GM10847 (cell line): ENCODE measurements around the gene FOXP1.

Experiments
- POLR2A ChIP-seq: IDR thresholded peaks from 2 replicates; pipeline ENCODE4 v1.6.1; 2011; ENCODE audit not compliant: insufficient read length; ENCODE audit errors: extremely low read depth

The FOXP1 gene

DNA sequence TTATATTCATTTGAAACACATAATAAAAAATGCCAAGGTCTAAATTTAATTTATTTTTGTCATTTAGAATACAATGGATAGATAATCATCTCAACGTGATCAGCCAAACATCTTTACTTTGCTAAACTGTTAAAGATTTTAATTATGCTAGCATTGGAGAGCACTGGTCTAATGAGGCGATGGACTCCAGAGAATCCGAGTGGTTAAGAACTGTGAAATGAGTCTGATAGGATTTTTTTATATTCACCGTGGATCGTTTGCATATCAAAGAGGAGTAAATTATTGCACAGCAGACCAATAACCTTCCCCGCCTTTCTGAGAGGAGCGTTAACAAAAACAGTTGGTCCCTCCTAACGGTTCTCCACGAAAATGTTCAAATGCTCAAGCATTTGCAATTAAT lies 540.8 kb downstream of the FOXP1 start:
- TF ChIP-seq POLR2A: no peak

DNA sequence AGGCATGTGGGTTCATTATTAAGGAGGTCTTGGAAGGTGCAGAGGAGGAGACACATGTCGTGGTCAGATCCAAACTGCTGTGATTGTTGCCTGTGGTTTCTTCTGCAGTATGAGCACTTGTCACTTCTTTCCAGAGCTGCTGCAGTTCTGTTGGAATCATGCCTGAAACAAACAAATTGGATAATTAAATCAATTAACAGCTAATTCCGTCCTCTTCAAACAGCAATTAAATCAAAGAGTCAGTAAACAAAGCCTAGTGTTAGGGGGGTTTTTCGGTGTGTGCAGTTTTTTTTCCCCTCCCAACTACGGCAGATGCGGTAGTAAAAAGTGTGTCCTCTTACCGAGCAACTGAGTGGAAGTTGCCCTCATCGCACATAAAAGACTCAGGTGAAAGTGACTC lies 542.2 kb downstream of the FOXP1 start:
- TF ChIP-seq POLR2A: no peak

DNA sequence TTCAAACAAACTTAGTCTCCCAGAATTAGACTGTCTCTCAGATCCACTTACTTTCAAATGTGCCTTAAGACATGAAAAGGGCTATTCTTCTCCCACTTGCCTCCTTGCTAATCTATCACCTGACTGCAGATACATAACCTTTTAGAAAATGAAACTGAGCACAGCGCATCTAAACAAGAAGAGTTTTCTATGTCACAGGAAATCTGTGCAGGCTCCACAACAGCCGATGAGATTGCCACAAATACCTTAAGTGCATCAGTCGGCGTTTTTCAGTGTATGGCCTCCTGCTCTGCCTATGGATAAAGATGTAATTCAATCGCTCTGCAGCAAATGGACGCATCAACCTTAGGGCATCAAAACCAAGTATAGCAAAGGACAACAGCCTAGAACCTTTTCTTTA lies 544.2 kb downstream of the FOXP1 start:
- no peak for TF ChIP-seq POLR2A

DNA sequence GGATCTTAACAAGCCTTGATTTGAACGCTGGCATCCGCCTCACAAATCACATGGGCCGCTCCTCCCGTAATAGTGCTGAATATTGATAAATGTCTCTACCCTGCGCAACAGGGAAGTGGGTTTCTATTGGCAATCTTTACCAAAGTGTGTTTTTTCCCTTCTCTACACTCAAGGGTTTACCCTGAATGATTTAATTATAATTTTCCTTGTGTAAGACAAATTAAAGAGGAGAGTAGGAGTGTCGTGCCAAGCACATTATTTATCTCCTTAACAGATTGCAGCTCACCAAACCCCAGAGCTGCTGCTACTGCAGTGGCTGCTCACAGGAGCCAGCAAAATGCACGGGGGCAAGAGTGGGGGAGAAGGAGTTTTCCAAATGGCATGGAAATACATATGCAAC lies 545.8 kb downstream of the FOXP1 start:
- no peak for TF ChIP-seq POLR2A

DNA sequence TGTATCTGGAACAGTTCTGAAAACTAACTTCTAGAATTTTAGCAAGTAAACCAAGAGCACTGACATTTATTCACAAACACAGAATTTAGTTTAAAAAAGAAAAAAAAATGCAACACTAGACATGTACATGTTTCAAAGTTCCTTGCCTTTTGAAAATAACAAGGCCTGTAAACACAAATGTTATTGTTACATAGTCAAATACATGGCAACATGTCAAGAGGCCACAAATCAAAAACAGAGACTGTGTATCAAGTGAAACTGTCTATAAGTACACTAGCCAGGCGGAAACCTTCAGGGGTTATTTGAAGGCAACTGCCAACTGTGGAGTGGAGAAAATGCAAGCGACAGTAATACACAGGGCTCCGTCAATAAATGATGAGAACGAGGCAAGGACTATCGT lies 547.6 kb downstream of the FOXP1 start:
- TF ChIP-seq POLR2A: no peak

DNA sequence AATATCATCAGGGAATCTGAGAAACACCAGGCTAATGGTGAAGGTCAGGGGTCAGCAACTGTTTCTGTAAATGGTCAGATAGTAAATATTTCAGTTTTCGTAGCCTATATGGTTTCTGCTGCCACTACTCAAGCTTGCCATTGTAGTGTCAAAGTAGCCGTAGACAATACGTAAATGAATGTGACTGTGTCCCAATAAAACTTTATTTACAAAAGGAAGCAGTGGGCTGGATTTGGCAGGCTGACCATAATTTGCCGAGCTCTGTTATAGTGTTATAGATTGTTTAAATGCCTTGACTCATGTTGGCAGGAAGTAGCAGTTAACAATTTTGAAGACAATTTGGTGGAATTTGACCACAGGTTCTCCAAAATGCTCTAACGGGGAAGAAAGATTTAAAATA lies 548.2 kb downstream of the FOXP1 start:
- TF ChIP-seq POLR2A: no peak

DNA sequence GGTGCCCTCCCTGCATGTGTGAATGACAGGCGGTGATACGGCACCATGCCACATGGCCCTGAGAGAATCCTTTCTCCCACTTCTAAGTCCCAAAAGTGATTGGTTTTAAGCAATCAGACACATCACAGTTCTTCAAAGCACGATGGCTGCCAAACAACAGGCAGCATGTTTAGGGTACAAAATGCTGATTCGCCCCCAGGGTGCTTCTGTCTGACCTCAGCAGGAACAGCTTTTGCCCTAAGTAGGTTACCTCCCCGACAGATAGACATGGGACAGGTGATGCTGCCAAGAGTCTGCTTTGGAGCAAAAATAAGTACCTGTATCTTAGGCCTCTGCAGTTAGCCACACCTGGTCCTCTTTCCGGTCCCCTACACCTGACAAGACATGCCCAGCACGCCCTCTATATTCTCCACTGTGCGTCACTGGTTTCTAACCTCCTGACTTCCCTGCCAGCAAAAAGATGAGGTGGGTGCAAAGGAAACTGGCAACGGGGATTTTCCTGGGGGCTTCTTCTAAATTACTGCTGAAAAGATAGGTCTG lies 549.8 kb downstream of the FOXP1 start:
- TF ChIP-seq POLR2A: no peak

DNA sequence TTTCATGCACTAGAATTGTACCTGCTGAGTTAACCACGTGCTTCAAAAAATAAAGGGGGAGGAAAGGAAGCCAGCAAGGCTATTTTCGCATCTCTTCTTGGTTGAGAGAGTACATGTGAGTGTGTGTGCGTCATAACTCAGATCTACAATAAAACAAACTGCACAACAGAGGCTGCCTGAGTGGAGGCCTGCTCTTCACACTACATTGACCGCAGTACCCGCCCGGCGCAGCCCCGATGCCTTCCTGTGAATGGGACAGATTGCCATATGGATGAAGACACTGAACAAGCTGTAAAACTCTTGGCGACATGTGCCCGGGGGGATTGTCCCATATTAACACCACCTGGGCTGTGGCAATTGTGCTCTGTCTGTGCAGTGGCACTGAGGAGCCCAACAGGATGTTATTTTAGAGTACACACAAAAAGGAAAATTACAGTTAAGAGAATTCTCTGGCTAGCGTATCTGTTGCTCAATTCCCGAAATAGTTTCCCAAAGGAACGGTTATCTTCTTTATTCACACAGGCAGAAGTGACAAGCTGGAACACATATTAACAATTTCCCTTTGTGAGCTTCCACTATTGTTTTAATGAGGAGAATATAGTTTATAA lies 551.5 kb downstream of the FOXP1 start:
- TF ChIP-seq POLR2A: no peak

DNA sequence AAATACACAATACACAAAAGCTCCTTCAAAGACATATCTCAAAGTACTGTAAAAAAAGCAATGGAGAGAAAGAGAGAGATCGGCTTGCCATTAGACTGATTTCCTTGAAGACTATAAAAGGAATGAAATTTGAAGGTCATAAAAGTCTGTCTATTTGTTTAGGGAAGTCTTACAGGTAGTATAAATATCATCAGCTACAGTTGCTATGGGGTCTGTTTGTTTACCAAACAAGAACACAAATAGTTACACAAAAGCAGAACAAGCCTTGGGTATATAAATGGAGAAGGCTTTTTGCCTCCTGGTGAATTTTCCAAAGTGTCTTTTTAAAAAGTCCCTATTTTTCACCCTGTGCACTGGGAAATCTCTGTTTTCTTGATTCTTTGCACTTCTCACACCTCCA lies 552.3 kb downstream of the FOXP1 start:
- TF ChIP-seq POLR2A: no peak

DNA sequence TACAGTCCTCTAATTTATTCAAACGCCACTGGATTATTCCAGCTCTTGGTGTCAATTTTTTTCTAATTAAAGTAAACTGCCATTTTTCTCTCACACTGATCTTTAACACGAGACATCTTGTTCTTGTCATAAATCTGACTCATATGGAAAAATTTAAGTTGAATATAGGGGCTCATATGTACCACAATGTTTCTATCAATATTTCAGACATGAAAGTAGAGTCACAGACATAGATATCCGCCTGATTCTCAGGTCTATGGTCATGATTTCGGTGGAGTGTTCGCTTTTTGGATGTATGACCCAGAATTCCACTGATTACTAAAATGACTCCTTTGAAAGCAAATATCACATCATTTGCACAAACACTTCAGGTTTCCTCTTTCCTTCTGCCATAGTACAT lies 552.8 kb downstream of the FOXP1 start:
- no peak for TF ChIP-seq POLR2A

DNA sequence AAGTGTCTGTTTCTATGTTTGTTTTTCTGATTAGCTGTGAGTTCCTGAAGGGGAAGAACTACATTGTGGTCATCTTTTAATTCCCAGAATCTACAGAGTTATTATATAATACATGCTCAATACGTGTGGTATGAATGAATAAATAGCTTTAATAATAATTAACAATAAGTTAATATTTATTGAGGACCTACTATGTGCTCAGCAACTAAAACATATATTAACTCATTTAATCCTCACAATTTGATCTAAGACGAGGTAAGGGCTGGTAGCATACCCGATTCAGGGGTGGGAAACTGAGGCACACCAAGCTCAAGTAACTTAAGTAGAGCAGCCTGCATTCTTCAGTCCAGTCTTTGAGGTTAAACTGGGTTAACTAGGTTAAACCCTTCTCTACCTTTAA lies 553.8 kb downstream of the FOXP1 start:
- TF ChIP-seq POLR2A: no peak

DNA sequence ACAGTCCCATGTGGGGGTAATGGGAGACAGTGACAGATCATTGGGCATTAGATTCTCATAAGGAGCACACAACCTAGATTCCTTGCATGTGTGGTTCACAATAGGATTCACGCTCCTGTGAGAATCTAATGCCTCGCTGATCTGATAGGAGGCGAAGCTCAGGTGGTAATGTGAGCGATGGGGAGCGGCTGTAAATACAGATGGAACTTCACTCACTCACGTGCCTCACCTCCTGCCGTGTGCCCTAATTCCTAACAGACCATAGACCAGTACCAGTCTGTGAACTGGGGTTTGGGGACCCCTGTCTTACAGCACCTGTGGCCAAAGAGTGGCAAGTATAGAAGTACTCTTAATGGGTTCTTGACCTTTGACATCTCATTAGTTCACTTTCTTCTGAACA lies 554.7 kb downstream of the FOXP1 start:
- TF ChIP-seq POLR2A: no peak

DNA sequence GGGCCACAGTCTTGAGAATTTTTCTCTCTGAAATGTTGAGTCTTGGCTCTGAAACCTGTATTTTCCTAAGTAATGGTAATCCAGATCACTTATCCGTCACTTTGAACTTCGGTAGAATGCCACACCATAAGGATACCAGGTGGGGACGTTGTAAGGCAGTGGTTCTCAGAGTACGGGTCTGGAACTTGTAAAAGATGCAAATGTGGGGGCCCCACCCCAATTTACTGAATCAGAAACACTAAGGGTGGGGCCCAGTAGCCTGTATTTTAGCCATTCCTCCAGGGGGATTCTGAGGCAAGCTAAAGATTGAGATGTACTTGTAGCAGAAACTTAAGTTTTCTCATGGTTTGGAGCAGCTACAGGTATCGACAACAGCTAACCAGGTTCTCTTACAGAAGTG lies 555.3 kb downstream of the FOXP1 start:
- no peak for TF ChIP-seq POLR2A

DNA sequence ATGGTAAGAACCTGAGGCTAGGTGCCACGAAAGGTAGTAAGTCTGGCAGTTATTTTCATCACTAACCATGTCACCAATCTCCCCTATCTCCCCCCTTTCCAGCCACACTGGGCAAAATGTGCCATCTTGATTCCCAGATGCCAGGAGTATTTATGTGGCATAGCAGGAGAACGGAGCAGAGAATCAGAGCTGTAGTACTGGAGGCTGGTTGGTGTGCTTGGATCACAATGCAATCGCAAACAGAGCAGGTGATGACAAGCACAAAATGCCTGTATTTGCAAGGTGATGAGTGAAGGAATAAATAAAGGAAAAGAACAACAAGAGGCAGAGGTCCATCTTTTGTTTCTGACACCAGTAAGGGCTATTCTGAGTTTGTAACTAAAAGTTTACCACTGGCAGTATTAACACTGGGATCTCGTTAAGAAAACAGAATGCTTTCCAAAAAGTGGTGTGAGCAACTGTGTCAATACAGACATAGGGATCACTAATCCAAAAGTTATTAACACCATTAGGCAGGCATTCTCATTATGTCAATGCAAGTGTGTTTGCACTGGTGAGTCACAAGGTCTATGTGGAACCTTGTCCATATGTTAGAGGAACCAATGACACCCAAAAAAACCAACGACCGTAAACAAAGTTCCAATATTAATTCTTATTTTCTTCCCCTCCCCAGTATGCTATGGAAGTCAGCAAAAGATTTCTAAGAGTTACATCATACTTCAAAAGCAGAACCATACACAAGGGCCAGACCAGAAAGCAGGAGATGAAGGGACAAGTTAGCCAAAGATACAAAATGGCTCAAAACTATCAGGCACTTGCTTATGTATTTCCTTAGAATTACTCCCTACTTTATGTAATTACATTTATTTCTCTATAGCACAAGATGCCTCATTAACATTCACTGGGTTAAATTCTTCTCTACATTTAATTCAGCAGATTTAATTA lies 556.6 kb downstream of the FOXP1 start:
- TF ChIP-seq POLR2A: no peak

DNA sequence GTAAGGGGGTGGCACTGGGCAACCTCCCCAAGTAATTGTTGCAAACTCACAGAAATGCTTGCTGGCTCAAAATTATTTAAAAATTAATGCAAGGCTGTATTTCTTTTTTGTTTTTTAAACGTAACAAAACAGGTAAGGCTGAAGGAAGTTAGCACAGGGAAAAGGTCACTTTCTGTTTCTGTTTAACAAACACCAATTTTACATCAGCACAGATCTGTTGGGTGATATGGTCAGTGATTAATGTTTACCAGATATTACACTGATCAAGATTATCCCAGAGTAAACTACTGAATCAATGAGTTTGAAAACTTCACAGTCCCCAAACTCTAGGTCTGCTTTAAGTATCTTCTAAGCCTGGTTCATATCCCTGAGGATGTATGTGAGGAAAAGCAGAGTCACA lies 558.0 kb downstream of the FOXP1 start:
- TF ChIP-seq POLR2A: no peak

DNA sequence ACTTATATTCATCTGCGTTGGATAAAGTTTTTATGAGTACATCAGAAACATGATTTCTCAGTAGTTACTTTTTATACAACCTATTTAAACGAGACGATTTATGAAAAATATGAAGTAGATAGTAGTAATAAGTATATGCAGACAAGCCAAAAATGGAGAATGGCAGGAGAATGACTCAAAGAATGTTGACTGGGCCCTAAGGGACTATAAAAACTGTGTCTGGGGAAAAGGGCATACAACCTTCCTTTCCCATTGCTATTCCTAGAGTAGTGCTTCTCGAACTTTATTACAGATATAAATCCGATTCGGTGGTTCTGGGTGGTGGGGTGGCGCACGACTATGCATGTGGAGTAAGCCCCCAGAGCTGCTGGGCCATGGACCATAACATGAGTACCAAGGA lies 558.5 kb downstream of the FOXP1 start:
- TF ChIP-seq POLR2A: no peak
